Amniotic epithelial cell (primary cell): ENCODE measurements around the gene RBMS1.

Source experiments
- DNase-seq: peaks from one replicate; pipeline ENCODE4 v3.0.0-alpha.2; 2010; ENCODE audit warnings: low read depth

The RBMS1 gene

GRCh38 chr2:160252278-160252887 is 241.2 kb downstream of the RBMS1 start:
- DNase-seq = no peak

GRCh38 chr2:160251569-160251968 is 242.0 kb downstream of the RBMS1 start:
- no peak for DNase-seq

GRCh38 chr2:160249876-160250275 is 243.7 kb downstream of the RBMS1 start:
- no peak for DNase-seq

GRCh38 chr2:160247296-160248035 is 246.1 kb downstream of the RBMS1 start:
- DNase-seq = no peak

- peak; percentile 70 for DNase-seq
These were observed 247.3 kb downstream of the RBMS1 start for GRCh38 chr2:160246356-160246755.

- DNase-seq = no peak
These were observed 247.9 kb downstream of the RBMS1 start for GRCh38 chr2:160245614-160246155.

GRCh38 chr2:160242893-160243564 is 250.6 kb downstream of the RBMS1 start:
- DNase-seq = no peak

GRCh38 chr2:160241251-160242137 is 252.1 kb downstream of the RBMS1 start:
- peak; percentile 74 for DNase-seq

- DNase-seq = no peak
These were observed 254.2 kb downstream of the RBMS1 start for GRCh38 chr2:160239436-160239835.

- DNase-seq = no peak
These were observed 255.2 kb downstream of the RBMS1 start for GRCh38 chr2:160238392-160238791.

- no peak for DNase-seq
These were observed 260.6 kb downstream of the RBMS1 start for GRCh38 chr2:160232905-160233475.

- DNase-seq = peak; percentile 65
These were observed 264.0 kb downstream of the RBMS1 start for GRCh38 chr2:160229591-160229990.

GRCh38 chr2:160228141-160228917 is 265.3 kb downstream of the RBMS1 start:
- peak; percentile 95 for DNase-seq

- peak; percentile 77 for DNase-seq
These were observed 266.2 kb downstream of the RBMS1 start for GRCh38 chr2:160227293-160227915.

GRCh38 chr2:160226367-160226766 is 267.2 kb downstream of the RBMS1 start:
- DNase-seq = no peak

GRCh38 chr2:160225722-160226121 is 267.9 kb downstream of the RBMS1 start:
- no peak for DNase-seq

GRCh38 chr2:160224507-160224906 is 269.1 kb downstream of the RBMS1 start:
- no peak for DNase-seq

GRCh38 chr2:160224060-160224459 is 269.5 kb downstream of the RBMS1 start:
- peak; percentile 89 for DNase-seq

- no peak for DNase-seq
These were observed 270.0 kb downstream of the RBMS1 start for GRCh38 chr2:160223560-160223959.
